IPS DF 4.7 (cell line): ENCODE data around the gene KIR3DL1.
"Not testable (repeated sequence)": the region's sequence is repeated elsewhere in the genome, so short reads cannot be mapped to it uniquely, and the experiment has no call there.

Experiments used
- DNase-seq: peaks from one replicate; pipeline ENCODE4 v3.0.0-alpha.2; 2013; ENCODE audit warnings: low spot score; ENCODE audit errors: extremely low read depth

The KIR3DL1 gene

GRCh38 chr19:54816251-54816650, at the start of gene KIR3DL1:
KIR3DL1 (plus strand) TSS chr19:54816468.
- not testable (repeated sequence) for DNase-seq

- not testable (repeated sequence) for DNase-seq
These were observed 46.6 kb upstream of the KIR3DL1 start, which contains the start of gene KIR2DL1 for GRCh38 chr19:54769646-54770045. KIR2DL1 (plus strand) TSS chr19:54769793; CDS start chr19:54769851, 58 bp downstream.

- not testable (repeated sequence) for DNase-seq
These were observed 45.8 kb upstream of the KIR3DL1 start for GRCh38 chr19:54770511-54770910.

- not testable (repeated sequence) for DNase-seq
These were observed 45.0 kb upstream of the KIR3DL1 start for GRCh38 chr19:54771018-54771960.

GRCh38 chr19:54772666-54773065, 43.6 kb upstream of the KIR3DL1 start:
- not testable (repeated sequence) for DNase-seq

- DNase-seq = not testable (repeated sequence)
These were observed 41.0 kb upstream of the KIR3DL1 start for GRCh38 chr19:54775095-54775815.

GRCh38 chr19:54775830-54776229, 40.4 kb upstream of the KIR3DL1 start:
- DNase-seq = not testable (repeated sequence)

- not testable (repeated sequence) for DNase-seq
These were observed 38.4 kb upstream of the KIR3DL1 start for GRCh38 chr19:54777851-54778250.

GRCh38 chr19:54778896-54779295, 37.4 kb upstream of the KIR3DL1 start:
- not testable (repeated sequence) for DNase-seq

- DNase-seq = not testable (repeated sequence)
These were observed 33.4 kb upstream of the KIR3DL1 start for GRCh38 chr19:54782916-54783315.

- DNase-seq = not testable (repeated sequence)
These were observed 30.1 kb upstream of the KIR3DL1 start for GRCh38 chr19:54786091-54786723.

- DNase-seq = not testable (repeated sequence)
These were observed 28.1 kb upstream of the KIR3DL1 start for GRCh38 chr19:54788154-54788553.

- DNase-seq = no peak
These were observed 25.6 kb upstream of the KIR3DL1 start for GRCh38 chr19:54790711-54791110.

GRCh38 chr19:54791476-54791875, 24.8 kb upstream of the KIR3DL1 start:
- no peak for DNase-seq

- DNase-seq = no peak
These were observed 23.5 kb upstream of the KIR3DL1 start for GRCh38 chr19:54792814-54793213.

GRCh38 chr19:54795758-54796157, 20.5 kb upstream of the KIR3DL1 start:
- no peak for DNase-seq

GRCh38 chr19:54803410-54803809, 12.9 kb upstream of the KIR3DL1 start, which contains the start of gene KIR2DL4:
KIR2DL4 (plus strand) TSS chr19:54803610; CDS start chr19:54803652, 42 bp downstream.
- no peak for DNase-seq

GRCh38 chr19:54804101-54804500, 12.2 kb upstream of the KIR3DL1 start:
- DNase-seq = no peak

- DNase-seq = no peak
These were observed 11.7 kb upstream of the KIR3DL1 start for GRCh38 chr19:54804571-54804970.

- no peak for DNase-seq
These were observed 10.4 kb upstream of the KIR3DL1 start for GRCh38 chr19:54805665-54806515.

GRCh38 chr19:54806516-54806838, 9.8 kb upstream of the KIR3DL1 start:
- no peak for DNase-seq
